Stimulated activated CD4-positive, alpha-beta T cell treated with anti-CD3 and anti-CD28 coated beads, Interleukin-4, amount 100 ng/mL, for 4 hours (primary cell): ENCODE data around the gene RNF215.

Source experiments
- DNase-seq, 2 experiments: peaks; one replicate each; pipeline ENCODE4 v3.0.0-alpha.2; 2020

RNF215 gene

GRCh38 chr22:30386960-30387827 lies at the start of gene RNF215:
Gene RNF215, minus strand, starts transcription at chr22:30387411. Its CDS starts 98 bp downstream, at chr22:30387313.
- DNase-seq = peak; percentile 68 to 83

GRCh38 chr22:30436196-30436595 lies 49.0 kb upstream of the RNF215 start:
- no peak for DNase-seq

GRCh38 chr22:30435674-30436126 lies 48.5 kb upstream of the RNF215 start:
- DNase-seq = peak; percentile 62 to 76

DNA sequence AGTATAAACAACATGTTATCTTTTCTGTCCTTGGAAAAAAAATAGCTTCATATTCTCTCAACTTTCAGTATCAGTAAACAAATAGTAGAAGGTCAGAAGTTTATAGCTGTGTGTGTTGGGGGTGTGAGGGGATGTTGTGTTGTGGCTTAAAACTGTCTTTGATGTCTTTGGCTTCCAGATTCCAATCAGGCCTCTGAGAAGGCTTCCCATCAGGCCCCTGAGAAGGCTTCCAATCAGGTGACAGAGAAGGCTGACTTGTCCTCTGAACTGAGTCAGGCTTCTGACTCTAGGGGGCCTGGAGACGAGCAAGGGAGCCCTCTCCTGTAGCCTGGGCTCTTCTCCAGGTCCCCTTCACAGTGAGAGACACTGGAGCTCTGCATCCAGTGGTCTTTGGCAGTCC lies 47.6 kb upstream of the RNF215 start:
- DNase-seq = no peak

GRCh38 chr22:30433773-30434172 lies 46.6 kb upstream of the RNF215 start:
- no peak for DNase-seq

- DNase-seq = no peak
Measured at GRCh38 chr22:30433227-30433626, 46.0 kb upstream of the RNF215 start.

GRCh38 chr22:30432520-30432919 lies 45.3 kb upstream of the RNF215 start:
- DNase-seq = no peak

- DNase-seq = no peak
Measured at GRCh38 chr22:30432096-30432495, 44.9 kb upstream of the RNF215 start.

DNA sequence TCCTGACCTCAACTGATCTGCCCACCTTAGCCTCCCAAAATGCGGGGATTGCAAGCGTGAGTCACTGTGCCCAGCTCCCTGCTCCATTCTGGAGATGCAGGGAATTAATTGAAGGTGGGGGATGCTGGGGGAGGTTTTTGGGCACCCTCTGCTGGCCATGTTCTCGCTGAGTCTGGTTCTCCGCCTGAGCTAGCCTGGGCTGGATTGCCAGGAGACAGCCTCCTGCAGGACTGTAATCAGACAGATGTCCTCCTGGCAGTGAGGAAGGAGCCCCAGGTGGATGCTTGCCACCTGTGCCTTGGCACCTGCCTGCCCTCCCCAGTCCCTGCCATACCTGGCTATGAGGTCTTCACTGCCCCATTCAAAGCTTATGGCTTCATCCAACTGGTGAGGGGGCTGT lies 43.7 kb upstream of the RNF215 start:
- no peak for DNase-seq

DNA sequence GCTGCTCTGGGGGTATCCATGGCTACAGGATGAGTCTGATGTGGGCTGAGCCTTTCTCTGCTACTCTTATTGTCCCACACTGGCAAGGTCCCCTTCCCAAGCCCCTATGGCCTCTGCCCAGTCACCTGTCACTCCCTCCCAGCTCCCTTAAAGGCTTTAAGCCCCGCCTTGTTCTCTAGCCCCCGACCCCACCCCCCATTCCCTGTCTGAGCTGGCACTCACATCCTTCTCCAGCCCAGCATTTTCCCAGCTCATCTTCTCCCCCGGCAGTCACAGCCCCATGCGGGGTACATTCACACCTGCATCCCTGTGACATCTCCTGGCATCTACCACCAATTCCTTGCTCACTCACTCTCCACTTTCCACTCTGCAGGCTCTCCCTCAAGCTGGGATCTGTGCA lies 42.7 kb upstream of the RNF215 start:
- DNase-seq = no peak

DNA sequence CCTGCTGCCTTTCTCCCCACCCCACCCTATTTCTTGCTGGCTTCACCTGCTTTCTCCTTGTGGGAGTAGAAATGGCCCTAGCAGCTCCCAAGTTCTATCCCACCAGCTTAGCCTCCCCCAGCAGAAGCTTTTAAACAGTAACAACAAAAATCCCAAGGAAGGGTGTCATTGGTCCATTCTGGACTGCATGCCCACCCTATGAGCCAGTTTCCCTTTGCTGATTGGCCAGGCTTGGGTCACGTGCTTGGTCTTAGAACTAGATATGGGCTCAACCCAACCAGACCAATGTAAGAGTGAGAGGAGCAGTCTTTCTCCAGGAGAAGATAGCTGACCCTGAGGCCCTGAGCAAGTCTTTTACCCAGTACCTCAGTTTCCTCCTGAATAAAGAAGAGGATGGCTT lies 40.7 kb upstream of the RNF215 start:
- no peak for DNase-seq

DNA sequence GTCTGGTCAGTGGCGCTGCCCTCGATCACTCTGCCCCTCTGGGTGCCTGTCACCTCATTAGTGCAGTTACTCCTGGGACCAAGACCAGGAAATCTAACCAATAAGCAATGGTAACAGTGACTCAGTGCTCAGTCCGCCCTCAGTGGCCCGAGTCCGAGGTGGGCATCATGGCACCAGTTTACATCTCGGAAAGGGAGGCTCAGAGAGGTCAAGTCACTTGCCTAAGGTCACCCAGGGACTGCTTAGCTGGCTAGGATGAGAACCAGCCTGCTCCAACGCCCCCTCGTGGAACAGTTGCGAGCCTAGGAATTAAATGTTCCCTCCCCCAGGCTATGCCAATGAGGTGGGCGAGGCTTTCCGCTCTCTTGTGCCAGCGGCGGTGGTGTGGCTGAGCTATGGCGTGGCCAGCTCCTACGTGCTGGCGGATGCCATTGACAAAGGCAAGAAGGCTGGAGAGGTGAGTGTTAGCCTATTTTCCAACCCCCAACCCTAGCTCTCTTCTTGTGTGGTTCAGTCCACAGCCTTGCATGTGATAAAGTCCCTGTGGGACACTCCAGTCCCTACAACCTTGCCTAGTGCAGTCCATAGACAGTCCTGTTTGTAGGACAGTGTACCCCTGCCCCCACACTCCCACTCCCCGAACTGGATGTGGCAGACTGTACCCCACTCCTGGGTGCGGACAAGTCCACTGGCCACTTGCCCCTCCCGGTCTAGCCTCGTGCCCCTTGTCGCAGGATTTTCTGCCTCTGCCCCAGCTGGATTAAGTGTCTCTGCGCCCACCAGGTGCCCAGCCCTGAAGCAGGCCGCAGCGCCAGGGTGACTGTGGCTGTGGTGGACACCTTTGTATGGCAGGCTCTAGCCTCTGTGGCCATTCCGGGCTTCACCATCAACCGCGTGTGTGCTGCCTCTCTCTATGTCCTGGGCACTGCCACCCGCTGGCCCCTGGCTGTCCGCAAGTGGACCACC lies 39.5 kb upstream of the RNF215 start:
- peak; percentile 84 to 85 for DNase-seq

DNA sequence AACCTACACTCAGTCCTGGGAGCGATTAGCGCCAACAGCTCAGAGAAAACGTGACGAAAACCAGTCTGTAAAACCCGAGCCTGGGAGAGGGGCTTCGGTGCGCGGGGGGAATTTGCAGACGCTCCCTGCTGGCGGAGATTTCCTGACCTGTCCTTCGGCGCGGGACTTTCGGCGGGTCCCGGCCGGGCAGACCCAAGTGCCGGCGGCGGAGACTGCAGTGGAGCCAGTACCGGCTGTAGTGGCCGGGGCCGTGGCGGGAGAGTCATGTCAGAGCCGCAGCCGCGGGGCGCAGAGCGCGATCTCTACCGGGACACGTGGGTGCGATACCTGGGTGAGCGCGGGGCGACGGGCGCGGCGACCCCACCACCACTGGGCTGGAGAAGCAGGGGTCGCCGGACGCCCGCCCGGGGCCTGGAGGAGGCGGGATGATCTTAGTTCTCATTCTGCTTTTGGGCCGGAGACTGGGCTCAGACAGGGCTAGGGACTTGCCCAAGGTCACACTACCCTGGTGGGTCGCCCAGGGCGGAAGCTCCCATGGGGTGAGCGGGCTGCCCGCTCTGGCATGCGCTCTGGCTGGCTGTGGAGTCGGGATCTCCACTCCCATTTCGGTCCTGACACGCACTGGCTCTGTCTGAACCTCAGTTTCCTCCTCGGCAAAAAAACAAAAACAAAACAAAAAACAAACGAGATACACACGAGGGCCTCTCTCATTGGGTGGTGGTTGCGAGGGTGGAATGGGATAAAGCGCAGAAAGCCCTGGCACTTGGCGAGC lies 38.6 kb upstream of the RNF215 start, which contains the start of gene MTFP1:
TSS of gene MTFP1 (plus strand) at position 153 of the 772 bp plus-strand sequence. CDS start at position 265, 112 bp downstream.
- DNase-seq = peak; percentile 47 to 51

- peak in 1 of 2 experiments; percentile 10 for DNase-seq
Measured at GRCh38 chr22:30425327-30425615, 38.1 kb upstream of the RNF215 start.

GRCh38 chr22:30424534-30425326 lies 37.5 kb upstream of the RNF215 start:
- DNase-seq = no peak

GRCh38 chr22:30423959-30424533 lies 36.8 kb upstream of the RNF215 start:
- peak; percentile 91 to 99 for DNase-seq

- DNase-seq = peak; percentile 42 to 49
Measured at GRCh38 chr22:30423301-30423958, 36.2 kb upstream of the RNF215 start.

GRCh38 chr22:30422481-30423300 lies 35.5 kb upstream of the RNF215 start:
- DNase-seq = peak; percentile 16 to 20

DNA sequence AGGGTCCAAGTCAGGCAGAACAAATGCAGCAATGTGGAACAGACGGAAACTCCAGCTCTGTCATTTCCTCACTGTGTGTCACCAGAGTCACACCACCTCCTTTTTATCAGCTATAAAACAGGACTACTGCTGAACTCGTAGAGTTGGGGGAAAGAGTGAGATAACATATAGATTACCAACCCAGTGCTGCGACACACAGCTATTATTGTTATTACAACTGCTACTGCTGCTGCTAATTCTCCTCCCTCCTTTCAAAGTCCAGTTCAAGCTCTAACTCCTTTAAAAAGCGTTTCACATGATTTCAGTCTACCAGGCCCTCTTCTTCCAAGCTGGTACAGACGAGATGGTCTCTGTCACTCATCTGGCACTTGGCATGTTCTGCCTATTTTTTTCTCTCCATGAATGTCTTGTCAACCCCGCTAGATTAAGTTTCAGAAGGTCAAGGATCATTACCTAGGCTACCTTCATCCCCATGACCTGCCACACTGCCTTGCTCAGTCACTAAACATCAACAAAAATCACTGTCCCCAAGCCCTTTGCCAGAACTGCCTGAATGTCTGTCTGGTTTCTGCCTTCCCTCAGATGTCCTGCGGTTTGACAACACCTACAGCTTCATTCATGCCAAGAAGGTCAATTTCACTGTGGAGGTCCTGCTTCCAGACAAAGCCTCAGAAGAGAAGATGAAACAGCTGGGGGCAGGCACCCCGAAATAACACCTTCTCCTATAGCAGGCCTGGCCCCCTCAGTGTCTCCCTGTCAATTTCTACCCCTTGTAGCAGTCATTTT lies 34.7 kb upstream of the RNF215 start:
- no peak for DNase-seq
